Measurements from ENCODE around the gene G2E3. TPM values are rescaled to one million over a fixed set of nuclear protein-coding genes. Genes with fewer than 3 reads are reported as not detected.

Gene G2E3
- total and polyA plus RNA-seq, 2 donors (not counting 3 experiments of a cell fraction or from before 2014, with no cell fraction given), result 4.2 to 34.8 TPM

DNA sequence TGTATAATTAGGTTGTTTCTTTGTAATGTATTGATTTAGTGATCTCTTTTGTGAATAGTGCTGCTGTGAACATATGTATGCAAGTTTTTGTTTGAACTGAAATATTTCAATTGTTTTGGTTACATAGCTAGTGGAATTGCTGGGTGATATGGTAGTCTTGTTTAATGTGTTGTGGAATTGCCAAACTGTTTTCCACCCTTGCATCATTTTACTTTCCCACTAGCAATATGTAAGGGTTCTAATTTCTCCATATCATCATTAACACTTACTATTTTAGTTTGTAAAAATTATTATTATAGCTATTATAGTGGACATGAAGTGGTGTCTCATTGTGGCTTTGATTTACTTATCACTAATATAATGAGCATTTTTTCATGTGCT, 5.9 kb downstream of the G2E3 start:
- Histone ChIP-seq H3K36me3 (ENCODE audit: control insufficient read depth in 2 of 2, extremely low read depth in 1 of 2, insufficient read depth in 2 of 2, low read length in 2 of 2) (no peaks in the 10 kb centered on the region), H3K4me2 (ENCODE audit: insufficient read depth, low read length) (no peak overlapping the region), H3K4me1 (ENCODE audit: control insufficient read depth, extremely low read depth, insufficient read depth, low read length) (peaks cover 7% of the 10 kb centered on the region), H3K4me3 (replicated peaks in 1 of 3; ENCODE audit: insufficient read depth in 1 of 3, low read depth in 1 of 3, low read length in 3 of 3) (no peak overlapping the region), H4K20me1 (replicated peaks; ENCODE audit: control insufficient read depth, extremely low read depth, insufficient read depth, low read length) (peaks cover 5% of the 10 kb centered on the region), H3K27me3 (ENCODE audit: control insufficient read depth in 2 of 2, insufficient read depth in 2 of 2, low read length in 2 of 2) (no peaks in the 10 kb centered on the region), H3K9me3 (replicated peaks; ENCODE audit: control insufficient read depth, insufficient read depth, low read length) (no peaks in the 10 kb centered on the region), H3K9me1 (replicated peaks; ENCODE audit: control insufficient read depth, extremely low read depth, insufficient read depth, low read length) (no peaks in the 10 kb centered on the region), H3K79me2 (ENCODE audit: control insufficient read depth, insufficient read depth, low read length) (peaks cover 97% of the 10 kb centered on the region), H2AFZ (ENCODE audit: low read depth, low read length) (no peak overlapping the region), H3K9ac (replicated peaks; ENCODE audit: extremely low read depth, insufficient read depth, low read length) (no peak overlapping the region), H3K27ac (ENCODE audit: insufficient read depth, low read depth, low read length) (no peak overlapping the region)
- FAIRE-seq (no peak), DNase-seq (ENCODE audit: low read depth, low spot score) (no peak)
- BruUV-seq (replicated peaks), result no TSS peak
- intact Hi-C loops (cut with micrococcal nuclease) (no loop called here), dilution Hi-C loops (cut with MboI; ENCODE audit: extremely low pct_ligation_motif_present, low sequenced_read_pairs) (no loop called here)
- TF ChIP-seq POLR2A (IDR thresholded peaks at IDR 0.05; ENCODE audit: low read depth, low read length) (no peak), FOS (IDR thresholded peaks at IDR 0.05; ENCODE audit: borderline replicate concordance, insufficient read depth, low read length) (no peak), GATA2 (IDR thresholded peaks at IDR 0.05; ENCODE audit: insufficient read depth, insufficient read length, low read depth, low read length) (no peak), EZH2 (IDR thresholded peaks at IDR 0.05; ENCODE audit: borderline replicate concordance, low read depth, low read length, severe bottlenecking) (no peak), JUN (IDR thresholded peaks at IDR 0.05; ENCODE audit: borderline replicate concordance, insufficient read depth, insufficient read length, low read depth) (no peak)
- TF ChIP-seq, protein P1, sequence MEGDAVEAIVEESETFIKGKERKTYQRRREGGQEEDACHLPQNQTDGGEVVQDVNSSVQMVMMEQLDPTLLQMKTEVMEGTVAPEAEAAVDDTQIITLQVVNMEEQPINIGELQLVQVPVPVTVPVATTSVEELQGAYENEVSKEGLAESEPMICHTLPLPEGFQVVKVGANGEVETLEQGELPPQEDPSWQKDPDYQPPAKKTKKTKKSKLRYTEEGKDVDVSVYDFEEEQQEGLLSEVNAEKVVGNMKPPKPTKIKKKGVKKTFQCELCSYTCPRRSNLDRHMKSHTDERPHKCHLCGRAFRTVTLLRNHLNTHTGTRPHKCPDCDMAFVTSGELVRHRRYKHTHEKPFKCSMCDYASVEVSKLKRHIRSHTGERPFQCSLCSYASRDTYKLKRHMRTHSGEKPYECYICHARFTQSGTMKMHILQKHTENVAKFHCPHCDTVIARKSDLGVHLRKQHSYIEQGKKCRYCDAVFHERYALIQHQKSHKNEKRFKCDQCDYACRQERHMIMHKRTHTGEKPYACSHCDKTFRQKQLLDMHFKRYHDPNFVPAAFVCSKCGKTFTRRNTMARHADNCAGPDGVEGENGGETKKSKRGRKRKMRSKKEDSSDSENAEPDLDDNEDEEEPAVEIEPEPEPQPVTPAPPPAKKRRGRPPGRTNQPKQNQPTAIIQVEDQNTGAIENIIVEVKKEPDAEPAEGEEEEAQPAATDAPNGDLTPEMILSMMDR (IDR thresholded peaks at IDR 0.05; ENCODE audit: extremely low read depth in 1 of 2, insufficient read depth in 1 of 2, low read depth in 1 of 2, low read length in 2 of 2), result no peak
- ChIA-PET POLR2A (no interaction called here), CTCF (no interaction called here)

Measured in endothelial cell of umbilical vein (primary cell).